GF-D8 (cell line): ENCODE data around the gene MMP10.

Experiments used
- DNase-seq: peaks from one replicate; lab custom pipeline; 2025; lab: John Stamatoyannopoulos, UW

MMP10 gene

DNA sequence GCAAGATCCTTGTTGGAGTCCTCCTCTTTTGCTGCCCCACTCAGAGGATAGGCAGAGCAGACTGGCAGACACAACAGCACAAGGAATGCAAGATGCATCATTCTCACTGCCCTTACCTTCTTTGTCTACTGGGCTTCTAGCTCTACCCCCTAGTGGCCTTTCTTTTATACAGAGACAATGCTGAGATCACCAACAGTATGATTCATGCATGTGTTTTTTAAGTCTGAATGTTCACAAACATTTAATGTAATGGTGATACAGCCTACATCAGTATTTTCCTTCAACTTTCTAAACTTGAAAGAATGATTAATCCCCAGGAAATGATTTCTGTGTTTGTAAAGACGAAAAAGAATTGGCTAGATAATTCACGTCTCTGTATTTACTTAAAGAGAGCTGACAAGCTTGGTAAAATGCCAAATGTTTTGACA is at the start of gene MMP10:
TSS of gene MMP10 (minus strand) at position 138 of the 428 bp plus-strand sequence. CDS start at position 101, 37 bp downstream.
- no peak for DNase-seq

DNA sequence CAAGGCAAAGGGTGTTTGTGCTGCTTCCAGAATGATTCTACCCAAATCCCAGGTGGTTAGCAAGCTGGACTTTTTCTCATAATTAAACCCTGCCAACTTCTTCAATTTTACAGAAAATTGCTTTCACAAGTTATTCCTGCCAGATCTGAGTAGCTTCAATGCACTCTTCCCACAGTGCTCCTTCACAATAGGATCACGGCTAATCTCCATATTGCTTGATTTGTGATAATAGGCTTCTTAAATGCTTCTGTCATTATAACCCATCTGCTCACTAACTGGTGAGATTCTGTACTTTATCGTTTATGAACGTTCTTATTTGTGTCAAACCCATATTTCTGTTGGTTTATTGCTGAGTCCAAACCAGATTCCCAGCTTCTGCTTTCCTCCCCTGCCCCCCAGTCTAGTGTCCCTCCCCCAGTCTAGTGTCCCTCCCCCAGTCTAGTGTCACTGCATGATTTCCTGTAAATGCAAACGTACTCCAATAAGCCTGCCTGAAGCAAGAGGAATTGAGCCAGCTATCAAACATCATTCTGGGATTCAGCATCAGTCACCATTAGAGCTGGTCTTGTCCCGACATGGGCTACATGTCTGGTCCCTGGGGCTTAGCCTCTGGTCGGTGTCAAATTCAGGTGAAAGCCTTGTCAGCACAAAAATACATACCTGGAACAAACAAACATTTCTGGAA is 49.0 kb upstream of the MMP10 start:
- DNase-seq, result no peak

GRCh38 chr11:102824556-102824955 is 44.1 kb upstream of the MMP10 start:
- no peak for DNase-seq

DNA sequence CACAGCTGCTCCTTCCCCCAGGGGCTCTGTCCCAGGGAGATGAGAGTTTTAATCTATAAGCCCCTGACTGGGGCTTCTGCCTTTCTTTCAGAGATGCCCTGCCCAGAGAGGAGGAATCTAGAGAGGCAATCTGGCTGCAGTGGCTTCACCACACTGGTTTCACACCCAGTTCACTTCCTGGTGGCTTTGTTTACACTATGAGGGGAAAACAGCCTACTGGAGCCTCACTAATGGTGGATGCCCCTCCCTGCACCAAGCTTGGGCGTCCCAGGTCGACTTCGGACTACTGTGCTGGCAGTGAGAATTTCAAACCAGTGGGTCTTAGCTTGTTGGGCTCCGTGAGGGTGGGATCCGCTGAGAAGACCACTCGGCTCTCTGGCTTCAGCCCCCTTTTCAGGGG is 39.1 kb upstream of the MMP10 start:
- no peak for DNase-seq

DNA sequence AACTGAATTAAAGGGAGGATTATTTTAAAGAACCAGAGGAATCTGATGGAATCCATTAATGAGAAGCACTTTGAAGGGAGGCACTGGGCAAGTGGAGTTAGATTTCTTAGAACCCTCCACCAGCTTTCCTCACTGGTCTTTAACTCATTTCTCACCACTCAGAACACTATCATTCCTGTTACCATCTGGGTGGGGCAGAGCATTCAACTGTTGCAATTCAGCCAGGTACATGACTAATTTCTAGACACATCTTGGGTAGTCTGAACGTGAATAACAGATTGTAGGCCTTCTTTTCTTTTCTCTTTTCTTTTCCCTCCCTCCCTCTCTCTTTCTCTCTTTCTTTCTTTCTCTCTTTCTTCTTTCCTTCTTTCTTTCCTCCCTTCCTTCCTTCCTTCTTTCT is 33.1 kb upstream of the MMP10 start:
- no peak for DNase-seq

- DNase-seq, result no peak
Measured at GRCh38 chr11:102812188-102812587, 31.8 kb upstream of the MMP10 start.

GRCh38 chr11:102810950-102811660 is 30.7 kb upstream of the MMP10 start:
- no peak for DNase-seq

- DNase-seq, result no peak
Measured at GRCh38 chr11:102809971-102810370, 29.5 kb upstream of the MMP10 start.

DNA sequence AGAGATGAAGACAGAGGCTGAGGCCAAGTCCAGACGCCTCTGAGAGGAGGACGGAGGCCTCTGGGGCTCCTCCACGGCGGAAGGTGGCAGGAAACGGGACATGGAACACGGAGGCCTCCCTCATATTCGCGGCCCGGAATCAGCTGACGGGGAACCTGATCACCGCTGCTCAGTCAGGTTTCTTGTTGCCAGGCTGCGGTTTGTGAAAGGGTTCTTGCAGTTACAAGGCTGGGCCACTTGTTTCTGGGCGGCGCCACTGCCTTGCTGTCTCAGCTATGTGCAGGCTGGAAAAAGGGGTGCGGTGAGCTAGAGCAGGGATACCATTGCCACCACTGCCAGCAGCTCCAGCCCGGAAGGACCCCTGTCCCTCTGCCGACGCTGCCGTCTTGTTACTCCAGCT is 27.5 kb upstream of the MMP10 start:
- no peak for DNase-seq

DNA sequence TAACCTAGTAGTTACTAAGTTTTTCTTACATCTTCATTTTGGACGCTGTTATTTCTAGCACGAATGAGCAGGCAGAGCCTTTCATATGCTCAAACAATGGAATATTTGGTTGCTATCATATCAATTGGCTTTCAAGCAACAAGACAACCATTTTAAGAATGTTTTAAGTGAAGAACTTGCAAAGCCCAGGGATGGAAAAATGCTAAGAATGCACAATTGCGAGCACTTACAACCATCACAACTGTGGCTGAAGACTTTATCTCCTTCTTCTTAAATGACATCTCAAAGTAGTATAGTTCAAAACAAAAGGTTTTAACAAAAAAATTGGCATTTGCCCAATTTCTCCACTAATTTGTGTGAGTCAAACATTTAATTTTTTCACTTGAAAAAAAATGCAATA is 25.9 kb upstream of the MMP10 start:
- no peak for DNase-seq

- DNase-seq, result no peak
Measured at GRCh38 chr11:102802341-102802740, 21.9 kb upstream of the MMP10 start.

DNA sequence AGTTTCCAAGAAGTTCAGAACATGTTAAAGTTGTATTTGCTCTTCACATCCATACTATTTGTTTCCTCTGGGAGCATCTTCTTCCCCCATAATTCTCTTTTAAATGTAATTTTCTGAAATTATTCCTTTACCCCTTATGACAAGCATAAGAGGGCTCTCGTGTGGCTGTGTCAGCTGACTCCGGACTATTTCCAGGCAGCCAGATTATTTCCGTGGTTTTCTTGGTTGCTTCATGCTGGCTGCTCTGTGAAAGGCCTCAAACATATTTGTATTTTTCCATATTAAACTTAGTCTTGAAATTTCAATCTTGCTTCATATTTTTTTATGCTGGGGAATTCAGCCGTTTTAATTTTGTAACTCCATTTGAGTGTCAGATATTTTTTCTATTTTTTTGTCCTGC is 20.3 kb upstream of the MMP10 start:
- no peak for DNase-seq

- DNase-seq, result no peak
Measured at GRCh38 chr11:102799681-102800340, 19.4 kb upstream of the MMP10 start.

GRCh38 chr11:102798012-102798746 is 17.8 kb upstream of the MMP10 start, which contains the start of gene MMP1:
Gene MMP1 (minus strand): TSS chr11:102798160. CDS start chr11:102798092, 68 bp downstream.
- no peak for DNase-seq

- DNase-seq, result no peak
Measured at GRCh38 chr11:102794382-102794781, 14.0 kb upstream of the MMP10 start.

DNA sequence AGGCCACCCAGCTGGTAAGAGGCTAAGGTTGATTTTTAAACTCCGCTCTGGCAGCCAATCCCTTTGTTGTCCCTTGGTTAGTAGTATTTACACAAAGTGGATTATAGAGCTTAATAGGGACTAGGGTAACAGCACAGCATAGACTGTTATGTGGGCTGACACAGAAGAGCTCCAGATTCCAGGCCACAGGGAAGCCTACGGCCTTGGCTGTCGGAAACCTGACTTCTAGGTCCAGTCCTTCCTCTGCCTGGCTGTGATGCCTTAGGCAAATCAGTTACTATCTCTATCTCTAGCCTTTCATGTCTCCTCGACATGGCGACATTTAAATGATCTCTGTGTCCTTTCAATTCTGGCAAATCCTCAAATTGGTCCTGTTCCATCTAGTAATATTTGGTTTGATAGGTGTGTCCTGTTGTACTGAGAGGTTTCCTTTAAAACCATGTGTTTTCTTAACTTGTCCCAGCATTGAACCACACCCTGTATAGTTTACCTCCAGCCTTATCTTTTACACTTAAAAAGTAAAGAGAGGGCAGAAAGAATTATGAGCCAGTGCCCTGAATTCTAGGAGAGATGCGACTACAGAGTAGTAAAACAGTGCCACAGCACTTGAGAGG is 13.4 kb upstream of the MMP10 start:
- no peak for DNase-seq

DNA sequence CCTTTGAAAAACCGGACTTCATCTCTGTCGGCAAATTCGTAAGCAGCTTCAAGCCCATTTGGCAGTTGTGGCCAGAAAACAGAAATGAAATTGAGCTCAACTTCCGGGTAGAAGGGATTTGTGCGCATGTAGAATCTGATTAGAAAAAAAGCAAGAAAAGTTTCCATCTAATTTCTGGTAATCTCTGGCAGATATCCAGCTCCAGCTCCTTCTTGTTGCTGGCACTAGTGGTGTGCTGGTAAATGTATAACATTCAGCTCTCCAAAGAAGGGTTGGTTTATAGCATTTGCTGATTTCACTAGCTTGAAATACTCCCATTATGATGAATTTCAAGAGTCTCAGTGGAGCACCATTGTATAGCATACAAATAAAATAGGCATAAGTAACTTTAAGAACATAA is 12.2 kb upstream of the MMP10 start:
- DNase-seq, result no peak

DNA sequence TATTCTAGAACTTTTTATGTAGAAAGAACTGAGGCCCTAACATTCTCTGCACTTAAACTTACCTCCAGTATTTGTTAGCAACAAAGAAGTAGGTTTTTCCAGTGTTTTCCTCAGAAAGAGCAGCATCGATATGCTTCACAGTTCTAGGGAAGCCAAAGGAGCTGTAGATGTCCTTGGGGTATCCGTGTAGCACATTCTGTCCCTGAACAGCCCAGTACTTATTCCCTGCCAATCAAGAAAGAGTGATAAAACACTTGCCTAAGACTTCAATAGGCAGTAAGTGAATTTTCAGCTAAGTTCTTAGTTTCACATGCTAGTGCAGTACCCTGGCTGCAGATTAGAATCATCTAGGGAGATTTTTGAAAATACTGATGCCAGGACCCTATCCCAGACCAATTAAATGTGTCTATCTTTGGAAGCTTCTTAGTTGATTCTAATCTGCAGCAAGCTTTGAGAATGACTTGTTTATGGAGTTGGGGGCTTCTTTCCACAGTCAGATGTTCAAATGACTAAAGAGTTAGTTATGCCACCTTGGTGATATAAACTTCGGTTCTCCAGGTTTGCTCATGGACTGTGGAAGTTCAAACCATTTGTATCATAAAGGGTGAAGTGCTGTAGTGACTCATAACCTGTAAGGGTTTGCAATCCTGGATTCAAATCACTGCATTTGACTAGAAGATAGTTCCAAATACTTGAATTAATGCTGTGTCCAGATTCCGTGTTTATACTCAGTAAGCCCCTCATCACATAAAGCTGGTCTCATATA is 11.0 kb upstream of the MMP10 start:
- no peak for DNase-seq

GRCh38 chr11:102788334-102788995 is 8.0 kb upstream of the MMP10 start:
- DNase-seq, result no peak

GRCh38 chr11:102784380-102784779 is 4.0 kb upstream of the MMP10 start:
- no peak for DNase-seq

GRCh38 chr11:102783720-102784119 is 3.3 kb upstream of the MMP10 start:
- DNase-seq, result no peak
